ENCODE data around the gene TEX14.
"Not testable (repeated sequence)": the region's sequence is repeated elsewhere in the genome, so short reads cannot be mapped to it uniquely, and the experiment has no call there.

TEX14 gene

DNA sequence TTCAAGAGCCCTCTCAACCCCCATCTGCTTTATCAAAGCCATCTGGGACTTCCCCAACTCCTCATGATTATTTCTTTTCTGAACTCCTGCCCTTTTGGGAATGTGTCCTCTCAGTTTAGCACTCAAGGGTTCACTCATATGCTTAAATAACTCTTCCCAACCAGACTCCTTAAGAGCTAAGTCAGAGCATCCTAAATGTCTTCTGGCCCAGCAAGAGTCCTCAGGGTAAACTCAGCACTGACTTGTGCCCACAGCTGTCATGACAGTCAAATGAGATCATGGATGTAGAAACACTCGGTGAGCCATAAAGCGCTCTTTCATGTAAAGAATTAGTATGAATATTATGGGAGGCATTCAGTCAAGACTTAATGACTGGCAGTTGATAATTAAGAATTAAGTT is 85.9 kb downstream of the TEX14 start:
- in situ Hi-C loops (cut with HindIII; ENCODE audit: low sequenced_read_pairs) = no loop called here

GRCh38 chr17:58605470-58605869 is 86.4 kb downstream of the TEX14 start:
- in situ Hi-C loops (cut with HindIII; ENCODE audit: low sequenced_read_pairs) = no loop called here

- in situ Hi-C loops (cut with HindIII; ENCODE audit: low sequenced_read_pairs) = no loop called here
Observed at GRCh38 chr17:58601976-58602375, 89.9 kb downstream of the TEX14 start.

GRCh38 chr17:58597371-58597770 is 94.5 kb downstream of the TEX14 start:
- in situ Hi-C loops (cut with HindIII; ENCODE audit: low sequenced_read_pairs) = no loop called here

DNA sequence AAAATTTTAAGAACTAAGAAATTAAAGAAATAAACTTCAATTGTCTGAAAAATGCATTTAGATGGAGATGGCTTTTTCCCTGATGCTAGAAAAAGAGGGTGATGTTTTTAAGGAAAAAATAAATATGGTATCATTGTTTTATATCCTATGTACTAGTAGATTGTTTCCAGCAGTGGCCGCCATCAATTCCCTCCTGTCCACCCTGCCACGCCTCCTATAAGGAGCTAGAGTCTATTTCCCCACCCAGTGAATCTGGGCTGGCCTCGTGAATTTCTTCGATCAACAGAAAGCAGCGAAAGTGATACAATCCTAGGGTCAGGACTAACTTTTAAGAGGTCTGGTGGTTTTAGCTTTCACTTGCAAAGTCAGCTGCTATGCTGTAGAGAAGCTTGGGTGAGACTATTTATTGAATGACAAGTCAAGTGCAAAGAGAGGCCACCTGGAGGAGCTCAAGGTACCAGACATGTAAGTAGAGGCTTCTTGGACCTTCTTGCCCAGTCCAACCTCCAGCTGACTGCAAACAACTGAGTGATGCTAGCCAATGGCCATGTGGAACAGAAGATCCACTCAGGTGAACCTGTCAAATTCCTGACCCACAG is 96.6 kb downstream of the TEX14 start:
- in situ Hi-C loops (cut with HindIII; ENCODE audit: low sequenced_read_pairs) = no loop called here

GRCh38 chr17:58593123-58593522 is 98.7 kb downstream of the TEX14 start:
- in situ Hi-C loops (cut with HindIII; ENCODE audit: low sequenced_read_pairs) = no loop called here

- in situ Hi-C loops (cut with HindIII; ENCODE audit: low sequenced_read_pairs) = no loop called here
Observed at GRCh38 chr17:58591455-58591854, 100.4 kb downstream of the TEX14 start.

DNA sequence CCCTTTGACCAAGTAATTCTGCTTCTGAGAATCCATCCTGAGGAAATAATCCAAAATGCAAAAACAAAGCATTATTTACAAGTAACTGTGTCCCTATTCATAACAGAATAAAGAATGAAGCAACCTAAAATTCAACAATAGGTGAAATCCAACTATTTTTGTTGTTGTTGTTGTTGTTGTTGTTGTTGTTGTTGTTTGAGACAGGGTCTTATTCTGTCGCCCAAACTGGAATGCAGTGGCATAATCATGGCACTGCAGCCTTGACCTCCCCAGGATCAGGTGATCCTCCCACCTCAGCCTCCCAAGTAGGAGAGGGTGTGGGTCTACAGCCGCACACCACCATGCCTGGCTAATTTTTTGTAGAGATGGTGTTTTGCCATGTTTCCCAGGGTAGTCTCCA is 101.5 kb downstream of the TEX14 start:
- in situ Hi-C loops (cut with HindIII; ENCODE audit: low sequenced_read_pairs) = no loop called here

DNA sequence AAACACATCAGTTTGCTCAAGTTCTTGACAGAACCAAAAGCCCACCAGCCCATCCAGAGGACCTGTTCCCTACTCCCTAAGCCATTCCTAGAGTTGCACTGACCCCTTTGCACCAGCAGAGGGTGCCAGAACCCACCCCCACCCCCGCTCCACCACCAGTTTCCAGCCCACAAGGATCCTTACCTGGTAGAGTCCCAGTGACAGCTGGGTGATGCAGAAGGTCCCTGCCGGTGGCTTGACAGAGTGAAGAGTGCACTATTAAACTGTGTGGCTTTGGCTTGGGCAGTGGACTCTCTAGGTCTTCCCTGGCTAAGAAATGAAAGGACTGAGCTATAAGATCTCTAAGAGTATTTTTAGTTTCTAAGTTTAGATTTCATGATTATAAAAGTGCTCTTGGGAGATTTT is 104.1 kb downstream of the TEX14 start:
- in situ Hi-C loops (cut with HindIII; ENCODE audit: low sequenced_read_pairs) = no loop called here

DNA sequence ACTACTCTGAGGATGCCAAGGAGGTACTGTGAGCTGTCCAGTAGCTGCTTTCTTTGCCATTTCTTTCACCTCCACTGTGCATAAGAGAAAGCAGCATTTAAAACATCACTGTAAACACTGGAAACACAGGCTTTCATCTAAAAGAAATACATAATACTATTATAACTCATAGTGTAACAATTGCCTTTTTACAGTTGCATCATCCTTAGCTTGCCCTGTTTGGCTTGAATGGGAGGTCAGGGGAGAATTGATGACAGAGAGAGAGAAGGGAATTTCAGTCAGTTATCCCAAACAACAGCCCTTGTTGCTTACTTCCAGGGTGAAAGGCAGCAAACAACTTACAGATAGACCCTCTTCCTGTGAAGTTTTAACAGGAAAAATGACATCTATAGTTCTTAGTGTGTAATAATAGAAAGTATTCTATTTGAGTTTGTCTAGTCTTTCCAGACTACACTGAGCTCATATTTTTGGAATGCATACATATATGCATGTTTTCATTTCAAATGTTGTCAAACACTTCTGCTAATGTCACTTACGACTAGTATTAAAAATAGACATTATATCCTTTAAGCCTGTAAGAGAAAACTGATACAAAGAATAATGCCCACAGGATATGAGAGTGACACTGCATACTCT is 105.7 kb downstream of the TEX14 start:
- in situ Hi-C loops (cut with HindIII; ENCODE audit: low sequenced_read_pairs) = no loop called here

DNA sequence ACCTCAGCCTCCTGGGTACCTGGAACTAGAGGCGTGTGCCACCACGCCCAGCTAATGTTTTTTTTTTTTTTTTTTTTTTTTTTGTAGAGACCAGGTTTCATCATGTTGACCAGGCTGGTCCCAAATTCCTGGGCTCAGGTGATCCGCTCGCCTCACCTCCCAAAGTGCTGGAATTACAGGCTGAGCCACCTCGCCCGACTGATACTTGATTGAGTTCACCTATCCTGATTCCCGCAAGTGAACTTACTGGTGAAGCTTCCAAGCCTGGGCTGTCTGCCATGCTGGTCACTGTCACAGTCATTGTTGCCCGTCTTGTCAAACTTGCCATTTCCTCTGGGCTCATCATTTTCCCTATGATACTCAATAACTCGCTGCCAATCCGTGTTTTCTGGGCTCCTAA is 106.3 kb downstream of the TEX14 start:
- in situ Hi-C loops (cut with HindIII; ENCODE audit: low sequenced_read_pairs) = no loop called here

- in situ Hi-C loops (cut with HindIII; ENCODE audit: low sequenced_read_pairs) = no loop called here
Observed at GRCh38 chr17:58583486-58583885, 108.4 kb downstream of the TEX14 start.

DNA sequence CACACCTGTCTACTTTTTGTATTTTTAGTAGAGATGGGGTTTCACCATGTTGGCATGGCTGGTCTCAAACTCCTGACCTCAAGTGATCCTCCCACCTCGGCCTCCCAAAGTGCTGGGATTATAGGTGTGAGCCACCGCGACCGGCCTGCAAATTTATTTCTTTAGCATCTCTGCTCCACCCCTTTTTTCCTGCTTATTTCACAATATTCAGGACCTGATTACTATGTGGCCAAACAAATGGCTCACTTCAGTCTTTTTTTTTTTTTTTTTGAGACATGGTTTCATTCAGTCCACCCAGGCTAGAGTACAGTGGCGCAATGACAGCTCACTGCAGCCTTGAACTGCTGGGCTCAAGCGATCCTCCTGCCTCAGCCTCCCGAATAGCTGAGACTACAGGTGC is 109.1 kb downstream of the TEX14 start:
- in situ Hi-C loops (cut with HindIII; ENCODE audit: low sequenced_read_pairs) = not testable (repeated sequence)

DNA sequence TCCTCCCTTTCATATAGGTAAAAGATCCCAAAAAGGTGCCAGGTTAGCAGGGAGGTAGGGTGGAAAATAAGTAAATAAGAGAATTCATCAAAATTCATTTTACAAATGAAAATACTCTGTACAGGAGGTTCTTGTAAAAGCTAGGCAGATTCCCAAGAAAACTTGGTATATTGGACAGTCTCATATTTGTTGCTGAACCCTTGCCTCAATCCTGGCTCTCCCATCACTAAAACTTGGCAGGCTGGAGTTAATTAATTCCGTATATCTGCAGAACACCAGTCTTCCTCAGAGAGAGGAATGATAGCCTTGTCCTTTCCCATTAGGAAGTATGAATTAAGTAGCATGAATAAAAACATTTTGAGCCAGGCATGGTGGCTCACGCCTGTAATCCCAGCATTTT is 111.2 kb downstream of the TEX14 start:
- in situ Hi-C loops (cut with HindIII; ENCODE audit: low sequenced_read_pairs) = no loop called here

DNA sequence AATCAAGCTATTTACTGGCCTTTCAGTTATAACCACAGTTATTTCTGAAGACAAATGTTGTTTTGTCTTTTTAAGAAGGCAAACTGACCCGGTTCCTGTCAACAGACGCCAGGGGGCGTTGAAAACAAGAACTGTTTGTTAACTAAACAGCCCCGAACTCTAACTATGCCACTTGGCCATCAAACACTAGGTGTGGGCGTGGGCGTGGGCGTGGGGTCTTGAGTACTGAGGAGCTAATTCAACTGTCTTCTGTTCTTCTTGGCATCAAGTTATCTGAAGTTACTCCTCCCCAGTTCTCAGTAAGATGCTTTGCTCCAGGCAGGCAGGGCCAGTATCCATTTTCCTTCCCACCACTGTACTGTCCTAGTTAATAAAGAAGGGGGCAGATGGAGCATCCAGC is 114.1 kb downstream of the TEX14 start:
- in situ Hi-C loops (cut with HindIII; ENCODE audit: low sequenced_read_pairs) = no loop called here

DNA sequence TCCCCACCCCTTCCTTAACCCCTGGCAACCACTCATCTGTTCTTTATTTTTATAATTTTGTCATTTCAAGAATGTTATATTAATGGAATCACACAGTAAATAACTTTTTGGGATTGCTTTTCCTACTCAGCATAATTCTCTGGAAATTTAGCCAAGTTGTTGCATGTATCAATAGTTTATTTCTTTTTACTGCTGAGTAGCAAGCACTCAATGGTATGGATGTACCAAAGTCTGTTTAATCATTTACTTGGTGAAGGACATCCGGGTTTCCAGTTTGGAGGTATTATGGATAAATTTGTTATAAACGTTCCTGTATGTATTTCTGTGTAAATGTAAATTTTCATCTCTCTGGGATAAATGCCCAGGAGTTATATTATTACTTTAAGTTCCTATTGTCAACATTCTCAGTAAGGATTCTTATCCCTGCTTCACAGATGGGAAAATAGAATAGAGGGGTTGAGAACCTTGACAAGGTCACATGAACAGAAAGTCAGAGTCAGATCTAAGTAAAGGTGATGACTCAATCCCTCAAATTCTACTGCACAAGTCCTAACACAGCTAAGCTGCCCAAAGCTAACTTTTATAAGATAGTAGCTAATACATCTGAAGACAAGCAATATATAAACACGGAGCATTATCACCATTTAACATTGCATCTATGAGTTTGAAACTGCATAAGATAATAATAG is 115.0 kb downstream of the TEX14 start:
- in situ Hi-C loops (cut with HindIII; ENCODE audit: low sequenced_read_pairs) = no loop called here

GRCh38 chr17:58575511-58575910 is 116.3 kb downstream of the TEX14 start:
- in situ Hi-C loops (cut with HindIII; ENCODE audit: low sequenced_read_pairs) = no loop called here

DNA sequence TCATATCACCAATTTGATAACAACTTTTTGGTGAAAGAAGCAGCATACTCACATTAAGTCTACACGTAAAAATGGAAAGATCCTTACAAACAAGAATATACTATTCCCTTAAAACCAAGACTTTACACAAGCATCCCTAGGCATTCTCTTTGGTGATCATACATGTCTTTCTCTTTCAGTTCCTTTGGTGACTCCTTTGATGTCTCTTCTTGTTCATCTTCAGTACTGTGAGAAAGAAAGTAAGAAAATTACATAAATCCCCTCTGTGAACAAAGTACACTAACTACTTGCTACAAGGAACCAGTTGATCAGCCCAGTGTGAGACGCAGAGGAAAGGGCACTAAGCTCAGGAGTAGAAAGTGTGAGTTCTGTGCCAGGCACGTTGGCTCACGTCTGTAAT is 117.8 kb downstream of the TEX14 start:
- in situ Hi-C loops (cut with HindIII; ENCODE audit: low sequenced_read_pairs) = no loop called here

- in situ Hi-C loops (cut with HindIII; ENCODE audit: low sequenced_read_pairs) = no loop called here
Observed at GRCh38 chr17:58572846-58573245, 119.0 kb downstream of the TEX14 start.

GRCh38 chr17:58570758-58571157 is 121.1 kb downstream of the TEX14 start:
- in situ Hi-C loops (cut with HindIII; ENCODE audit: low sequenced_read_pairs) = no loop called here

DNA sequence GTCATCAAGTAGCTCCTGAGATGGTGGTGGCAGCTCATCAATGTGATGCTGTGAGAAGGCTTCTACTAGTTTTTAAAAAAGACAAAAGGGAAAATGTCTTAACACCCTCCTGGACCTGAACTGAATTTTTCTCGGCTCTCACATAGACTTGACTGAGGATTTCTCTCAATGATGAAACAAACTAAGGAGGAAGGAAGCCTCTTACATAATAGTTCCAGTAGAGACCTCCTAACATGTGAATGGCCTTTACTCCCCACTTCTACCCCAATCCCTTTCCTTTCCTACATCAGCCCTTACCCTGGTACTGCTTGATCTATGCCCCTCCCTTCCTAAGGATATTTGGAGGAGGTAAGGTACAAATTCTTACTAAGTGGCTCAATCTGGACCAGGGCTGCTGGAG is 122.6 kb downstream of the TEX14 start:
- in situ Hi-C loops (cut with HindIII; ENCODE audit: low sequenced_read_pairs) = no loop called here

DNA sequence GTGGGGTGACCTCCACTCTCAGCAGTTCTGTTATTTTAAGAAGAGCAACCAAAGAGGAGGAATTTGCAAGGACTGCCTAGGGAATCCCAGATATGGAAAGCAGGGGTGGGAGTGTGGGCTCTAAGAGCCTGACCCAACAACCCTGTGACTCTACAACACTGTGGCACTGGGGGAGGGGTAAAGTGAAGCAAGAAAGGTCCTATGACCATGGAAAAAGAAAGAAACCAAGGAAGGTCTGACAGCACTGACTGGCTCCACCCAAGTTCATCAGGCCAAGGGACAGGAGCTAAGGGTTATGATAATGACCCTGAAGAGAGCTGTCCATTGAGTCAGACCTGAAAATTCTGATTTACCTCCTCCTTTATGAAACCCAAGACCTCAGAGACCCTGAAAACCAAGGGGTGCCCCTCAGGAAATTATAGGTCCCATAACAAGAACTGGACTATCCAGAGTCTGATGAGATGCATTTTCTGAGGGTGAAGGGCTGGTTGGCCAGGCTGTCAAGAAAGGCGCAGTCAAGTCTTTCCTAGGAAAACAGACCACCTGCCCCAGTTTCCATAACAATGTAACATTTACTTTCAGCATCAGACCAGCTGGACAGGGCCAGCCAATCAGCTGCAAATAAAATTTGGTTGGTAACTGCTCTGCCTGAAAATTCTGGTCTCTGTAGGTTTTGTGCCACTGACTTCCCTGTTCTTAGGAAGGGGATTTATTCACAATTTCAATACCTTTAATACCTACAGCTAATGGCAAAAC is 123.6 kb downstream of the TEX14 start:
- in situ Hi-C loops (cut with HindIII; ENCODE audit: low sequenced_read_pairs) = no loop called here

Measured in DLD1 (cell line).